ENCODE data around the gene SMAD6. TPM values are rescaled to one million over a fixed set of nuclear protein-coding genes. Genes with fewer than 3 reads are reported as not detected.
A peak's percentile ranks its signal among the peaks of the same experiment; 100 is the strongest.

The SMAD6 gene
- total RNA-seq, 1 donor from 2014 or later, result 0.79 TPM

- Histone ChIP-seq H3K27me3 (ENCODE audit: control insufficient read depth, insufficient read depth, low read length) (no peaks in the 10 kb centered on the region), H3K4me3 (ENCODE audit: low read depth, low read length) (no peak overlapping the region), H3K36me3 (ENCODE audit: control insufficient read depth, insufficient read depth, low read length) (no peaks in the 10 kb centered on the region)
- FAIRE-seq (peak; percentile 36), DNase-seq (ENCODE audit: low read depth) (no peak)
- TF ChIP-seq CTCF (IDR thresholded peaks at IDR 0.05; ENCODE audit: insufficient read depth, low read length, severe bottlenecking), result no peak
Measured at GRCh38 chr15:66803749-66804148, 101.7 kb downstream of the SMAD6 start.

- FAIRE-seq (no peak), DNase-seq (ENCODE audit: low read depth) (no peak)
- no peak for TF ChIP-seq CTCF (IDR thresholded peaks at IDR 0.05; ENCODE audit: insufficient read depth, low read length, severe bottlenecking)
- H3K27me3 ChIP-seq (ENCODE audit: control insufficient read depth, insufficient read depth, low read length), result no peaks in the 10 kb centered on the region
- no peak overlapping the region for H3K4me3 ChIP-seq (ENCODE audit: low read depth, low read length)
- H3K36me3 ChIP-seq (ENCODE audit: control insufficient read depth, insufficient read depth, low read length), result no peaks in the 10 kb centered on the region
Measured at GRCh38 chr15:66805202-66805885, 103.3 kb downstream of the SMAD6 start.

- Histone ChIP-seq H3K4me3 (ENCODE audit: low read depth, low read length) (no peak overlapping the region), H3K27me3 (ENCODE audit: control insufficient read depth, insufficient read depth, low read length) (no peaks in the 10 kb centered on the region), H3K36me3 (ENCODE audit: control insufficient read depth, insufficient read depth, low read length) (no peaks in the 10 kb centered on the region)
- TF ChIP-seq CTCF (IDR thresholded peaks at IDR 0.05; ENCODE audit: insufficient read depth, low read length, severe bottlenecking), result no peak
- FAIRE-seq, result no peak
- DNase-seq (ENCODE audit: low read depth), result no peak
Measured at GRCh38 chr15:66808181-66808824, 106.3 kb downstream of the SMAD6 start.

GRCh38 chr15:66809664-66810063 lies 107.6 kb downstream of the SMAD6 start:
- no peaks in the 10 kb centered on the region for H3K27me3 ChIP-seq (ENCODE audit: control insufficient read depth, insufficient read depth, low read length)
- H3K4me3 ChIP-seq (ENCODE audit: low read depth, low read length), result no peak overlapping the region
- FAIRE-seq (no peak), DNase-seq (ENCODE audit: low read depth) (no peak)
- no peaks in the 10 kb centered on the region for H3K36me3 ChIP-seq (ENCODE audit: control insufficient read depth, insufficient read depth, low read length)
- no peak for TF ChIP-seq CTCF (IDR thresholded peaks at IDR 0.05; ENCODE audit: insufficient read depth, low read length, severe bottlenecking)

- FAIRE-seq, result peak; percentile 81
- no peak for TF ChIP-seq CTCF (IDR thresholded peaks at IDR 0.05; ENCODE audit: insufficient read depth, low read length, severe bottlenecking)
- H3K36me3 ChIP-seq (ENCODE audit: control insufficient read depth, insufficient read depth, low read length), result no peaks in the 10 kb centered on the region
- peak; percentile 78 for DNase-seq (ENCODE audit: low read depth)
- no peaks in the 10 kb centered on the region for H3K27me3 ChIP-seq (ENCODE audit: control insufficient read depth, insufficient read depth, low read length)
- H3K4me3 ChIP-seq (ENCODE audit: low read depth, low read length), result no peak overlapping the region
Measured at GRCh38 chr15:66815318-66815717, 113.3 kb downstream of the SMAD6 start.

Data from bronchial epithelial cell (primary cell).